ENCODE results near the gene ATP10A.

The ATP10A gene

GRCh38 chr15:25799906-25800700 lies 63.0 kb downstream of the ATP10A start:
- no peak for FAIRE-seq
- DNase-seq (ENCODE audit: extremely low spot score, insufficient read length, low read depth), result no peak

GRCh38 chr15:25797936-25798901 lies 64.9 kb downstream of the ATP10A start:
- DNase-seq (ENCODE audit: extremely low spot score, insufficient read length, low read depth) (no peak), FAIRE-seq (no peak)

GRCh38 chr15:25797511-25797935 lies 65.6 kb downstream of the ATP10A start:
- DNase-seq (ENCODE audit: extremely low spot score, insufficient read length, low read depth), result no peak
- FAIRE-seq, result no peak

- DNase-seq (ENCODE audit: extremely low spot score, insufficient read length, low read depth), result no peak
- FAIRE-seq, result no peak
These were observed 66.1 kb downstream of the ATP10A start for GRCh38 chr15:25797035-25797434.

- no peak for DNase-seq (ENCODE audit: extremely low spot score, insufficient read length, low read depth)
- FAIRE-seq, result no peak
These were observed 66.7 kb downstream of the ATP10A start for GRCh38 chr15:25796395-25796794.

GRCh38 chr15:25795712-25796111 lies 67.4 kb downstream of the ATP10A start:
- no peak for FAIRE-seq

GRCh38 chr15:25795061-25795460 lies 68.1 kb downstream of the ATP10A start:
- DNase-seq (ENCODE audit: extremely low spot score, insufficient read length, low read depth) (no peak), FAIRE-seq (no peak)

More at GRCh38 chr15:25795712-25796111, 67.4 kb downstream of the ATP10A start:
- DNase-seq (ENCODE audit: extremely low spot score, insufficient read length, low read depth), result no peak

- DNase-seq (ENCODE audit: extremely low spot score, insufficient read length, low read depth) (no peak), FAIRE-seq (no peak)
These were observed 69.6 kb downstream of the ATP10A start for GRCh38 chr15:25793354-25794050.

- no peak for DNase-seq (ENCODE audit: extremely low spot score, insufficient read length, low read depth)
- no peak for FAIRE-seq
These were observed 71.0 kb downstream of the ATP10A start for GRCh38 chr15:25792128-25792527.

- no peak for DNase-seq (ENCODE audit: extremely low spot score, insufficient read length, low read depth)
- no peak for FAIRE-seq
These were observed 73.0 kb downstream of the ATP10A start for GRCh38 chr15:25790000-25790660.

GRCh38 chr15:25789616-25789999 lies 73.5 kb downstream of the ATP10A start:
- no peak for FAIRE-seq
- DNase-seq (ENCODE audit: extremely low spot score, insufficient read length, low read depth), result no peak

- no peak for FAIRE-seq
- DNase-seq (ENCODE audit: extremely low spot score, insufficient read length, low read depth), result no peak
These were observed 73.9 kb downstream of the ATP10A start for GRCh38 chr15:25789211-25789610.

- no peak for FAIRE-seq
- no peak for DNase-seq (ENCODE audit: extremely low spot score, insufficient read length, low read depth)
These were observed 75.1 kb downstream of the ATP10A start for GRCh38 chr15:25787855-25788520.

- DNase-seq (ENCODE audit: extremely low spot score, insufficient read length, low read depth), result no peak
- FAIRE-seq, result no peak
These were observed 75.7 kb downstream of the ATP10A start for GRCh38 chr15:25787381-25787780.

- FAIRE-seq (no peak), DNase-seq (ENCODE audit: extremely low spot score, insufficient read length, low read depth) (no peak)
These were observed 77.1 kb downstream of the ATP10A start for GRCh38 chr15:25786040-25786439.

- FAIRE-seq, result no peak
These were observed 77.5 kb downstream of the ATP10A start for GRCh38 chr15:25785641-25786025.

GRCh38 chr15:25784876-25785640 lies 78.1 kb downstream of the ATP10A start:
- no peak for FAIRE-seq

More at GRCh38 chr15:25785641-25786025, 77.5 kb downstream of the ATP10A start:
- DNase-seq (ENCODE audit: extremely low spot score, insufficient read length, low read depth), result no peak

More at GRCh38 chr15:25784876-25785640, 78.1 kb downstream of the ATP10A start:
- no peak for DNase-seq (ENCODE audit: extremely low spot score, insufficient read length, low read depth)

All from GM18507 (cell line).